ENCODE measurements around the gene ITGAV. TPM values are rescaled to one million over a fixed set of nuclear protein-coding genes. Genes with fewer than 3 reads are reported as not detected.

Gene ITGAV
- total RNA-seq = 1 to 10 TPM; 5.8 to 9.5 (median 5.9) TPM
- 11.9 TPM for total RNA-seq (2013)
- 20.8 to 222 (median 33.6) reads per million in 29 experiments for total RNA-seq

GRCh38 chr2:186589612-186590349, at the start of gene ITGAV:
TSS of gene ITGAV (plus strand) at chr2:186590056. CDS start at chr2:186590339, 283 bp downstream.
- H3K4me1 ChIP-seq (ENCODE audit: control insufficient read depth in 1 of 2, extremely low read depth in 1 of 2, insufficient read depth in 2 of 2, low read length in 2 of 2) = peaks cover 8 to 12% of the 10 kb centered on the region in 2 experiments

GRCh38 chr2:186540941-186541340, 48.9 kb upstream of the ITGAV start:
- ATAC-seq (replicated peaks in 1 of 4) = no peak
- Mint-ChIP-seq H3K36me3 (no peaks in the 10 kb centered on the region), H3K4me3 (no peak overlapping the region), H3K9me3 (no peaks in the 10 kb centered on the region), H3K27ac (no peak overlapping the region), H3K27me3 (peaks cover 6 to 28% of the 10 kb centered on the region in 2 donors), H3K4me1 (no peaks in the 10 kb centered on the region)
- no peak overlapping the region for H3K27ac ChIP-seq (ENCODE audit: low read length)
- ChIA-PET CTCF (no interaction called here), POLR2A (no interaction called here)
- H3K4me3 ChIP-seq (ENCODE audit: control insufficient read depth in 1 of 2, extremely low read depth in 1 of 2, low read length in 1 of 2) = no peak overlapping the region
- H3K27me3 ChIP-seq (replicated peaks in 1 of 2; ENCODE audit: control insufficient read depth in 2 of 2, extremely low read depth in 1 of 2, insufficient read depth in 2 of 2, low read length in 1 of 2) = peaks cover 0 to 3% of the 10 kb centered on the region in 2 experiments
- H3K36me3 ChIP-seq (ENCODE audit: control insufficient read depth in 2 of 2, extremely low read depth in 1 of 2, insufficient read depth in 1 of 2, low read length in 1 of 2) = no peaks in the 10 kb centered on the region
- WGBS (ENCODE audit: insufficient coverage) = 80% methylated on average over 1 of the region's 4 CpGs
- no peaks in the 10 kb centered on the region for H3K9me3 ChIP-seq
- no peaks in the 10 kb centered on the region for H3K4me1 ChIP-seq (ENCODE audit: control insufficient read depth in 1 of 2, extremely low read depth in 1 of 2, insufficient read depth in 2 of 2, low read length in 2 of 2)
- no peak for DNase-seq

More at GRCh38 chr2:186589612-186590349, at the start of gene ITGAV:
- peaks cover 19 to 38% (median 36%) of the 10 kb centered on the region in 3 donors for H3K4me1 Mint-ChIP-seq
- H3K27me3 Mint-ChIP-seq = peaks cover 0 to 3% of the 10 kb centered on the region in 2 donors
- POLR2A ChIA-PET = interaction anchor here (0.6 to 1.0 kb wide), 7 partner anchors 10 to 104 kb away, joined by 3 to 9 read pairs (median 4); partner anchors contain the start of gene ZC3H15 (in 1 of the 2)
- Histone ChIP-seq H3K4me3 (ENCODE audit: control insufficient read depth in 1 of 2, extremely low read depth in 1 of 2, low read length in 1 of 2) (peak within 1 kb of the TSS; percentile 68 to 97), H3K9me3 (no peaks in the 10 kb centered on the region), H3K27me3 (replicated peaks in 1 of 2; ENCODE audit: control insufficient read depth in 2 of 2, extremely low read depth in 1 of 2, insufficient read depth in 2 of 2, low read length in 1 of 2) (peaks cover 0 to 3% of the 10 kb centered on the region in 2 experiments), H3K27ac (ENCODE audit: low read length) (peak within 1 kb of the TSS; percentile 63), H3K36me3 (ENCODE audit: control insufficient read depth in 2 of 2, extremely low read depth in 1 of 2, insufficient read depth in 1 of 2, low read length in 1 of 2) (no peaks in the 10 kb centered on the region)
- DNase-seq (peak; percentile 62 to 86 (median 76)), ATAC-seq (replicated peaks in 1 of 4) (peak; percentile 93 to 96 (median 94))
- WGBS (ENCODE audit: insufficient coverage) = under 1% methylated on average over 71 of the region's 71 CpGs
- H3K36me3 Mint-ChIP-seq = no peaks in the 10 kb centered on the region
- H3K4me3 Mint-ChIP-seq = peak within 1 kb of the TSS; percentile 79 to 88 (median 84)
- no peaks in the 10 kb centered on the region for H3K9me3 Mint-ChIP-seq
- peak within 1 kb of the TSS; percentile 84 to 89 for H3K27ac Mint-ChIP-seq
- CTCF ChIA-PET = interaction anchor here in 1 of 2 donors (0.6 to 1.8 kb wide), 3 partner anchors 10 to 104 kb away, joined by 3 to 5 read pairs (median 3); partner anchors contain the start of gene ZC3H15

- Mint-ChIP-seq H3K4me3 (no peak overlapping the region), H3K36me3 (no peaks in the 10 kb centered on the region), H3K4me1 (no peaks in the 10 kb centered on the region), H3K27me3 (peaks cover 6 to 22% of the 10 kb centered on the region in 2 donors), H3K9me3 (no peaks in the 10 kb centered on the region), H3K27ac (no peak overlapping the region)
- H3K36me3 ChIP-seq (ENCODE audit: control insufficient read depth in 2 of 2, extremely low read depth in 1 of 2, insufficient read depth in 1 of 2, low read length in 1 of 2) = no peaks in the 10 kb centered on the region
- no peaks in the 10 kb centered on the region for H3K4me1 ChIP-seq (ENCODE audit: control insufficient read depth in 1 of 2, extremely low read depth in 1 of 2, insufficient read depth in 2 of 2, low read length in 2 of 2)
- no peak for ATAC-seq (replicated peaks in 1 of 4)
- ChIA-PET CTCF (no interaction called here), POLR2A (no interaction called here)
- H3K4me3 ChIP-seq (ENCODE audit: control insufficient read depth in 1 of 2, extremely low read depth in 1 of 2, low read length in 1 of 2) = no peak overlapping the region
- H3K9me3 ChIP-seq = no peaks in the 10 kb centered on the region
- no CpG with 5 or more reads among the region's 4 CpGs for WGBS (ENCODE audit: insufficient coverage)
- H3K27me3 ChIP-seq (replicated peaks in 1 of 2; ENCODE audit: control insufficient read depth in 2 of 2, extremely low read depth in 1 of 2, insufficient read depth in 2 of 2, low read length in 1 of 2) = peaks cover 0 to 3% of the 10 kb centered on the region in 2 experiments
- no peak for DNase-seq
- no peak overlapping the region for H3K27ac ChIP-seq (ENCODE audit: low read length)
These were observed 47.9 kb upstream of the ITGAV start for GRCh38 chr2:186542002-186542401.

GRCh38 chr2:186543561-186544131, 46.2 kb upstream of the ITGAV start:
- WGBS (ENCODE audit: insufficient coverage) = no CpG with 5 or more reads among the region's 3 CpGs
- ChIA-PET POLR2A (no interaction called here), CTCF (no interaction called here)
- Mint-ChIP-seq H3K36me3 (no peaks in the 10 kb centered on the region), H3K27ac (no peak overlapping the region), H3K9me3 (no peaks in the 10 kb centered on the region), H3K4me1 (no peaks in the 10 kb centered on the region), H3K4me3 (no peak overlapping the region), H3K27me3 (peaks cover 6 to 14% of the 10 kb centered on the region in 2 donors)
- DNase-seq (no peak), ATAC-seq (replicated peaks in 1 of 4) (no peak)
- Histone ChIP-seq H3K9me3 (no peaks in the 10 kb centered on the region), H3K4me3 (ENCODE audit: control insufficient read depth in 1 of 2, extremely low read depth in 1 of 2, low read length in 1 of 2) (no peak overlapping the region), H3K27me3 (replicated peaks in 1 of 2; ENCODE audit: control insufficient read depth in 2 of 2, extremely low read depth in 1 of 2, insufficient read depth in 2 of 2, low read length in 1 of 2) (peaks cover 0 to 3% of the 10 kb centered on the region in 2 experiments), H3K36me3 (ENCODE audit: control insufficient read depth in 2 of 2, extremely low read depth in 1 of 2, insufficient read depth in 1 of 2, low read length in 1 of 2) (no peaks in the 10 kb centered on the region), H3K27ac (ENCODE audit: low read length) (no peak overlapping the region), H3K4me1 (ENCODE audit: control insufficient read depth in 1 of 2, extremely low read depth in 1 of 2, insufficient read depth in 2 of 2, low read length in 2 of 2) (no peaks in the 10 kb centered on the region)

- POLR2A ChIA-PET = no interaction called here
- CTCF ChIA-PET = interaction anchor here in 1 of 2 donors (0.7 kb wide), 1 partner anchor 375 kb away, joined by 3 read pairs; no protein-coding TSS in a partner anchor
- DNase-seq (no peak), ATAC-seq (replicated peaks in 1 of 4) (no peak)
- Mint-ChIP-seq H3K9me3 (no peaks in the 10 kb centered on the region), H3K36me3 (no peaks in the 10 kb centered on the region), H3K27me3 (peaks cover 6 to 14% of the 10 kb centered on the region in 2 donors), H3K4me1 (no peaks in the 10 kb centered on the region), H3K4me3 (no peak overlapping the region), H3K27ac (no peak overlapping the region)
- Histone ChIP-seq H3K4me3 (ENCODE audit: control insufficient read depth in 1 of 2, extremely low read depth in 1 of 2, low read length in 1 of 2) (no peak overlapping the region), H3K9me3 (no peaks in the 10 kb centered on the region), H3K27ac (ENCODE audit: low read length) (no peak overlapping the region), H3K27me3 (replicated peaks in 1 of 2; ENCODE audit: control insufficient read depth in 2 of 2, extremely low read depth in 1 of 2, insufficient read depth in 2 of 2, low read length in 1 of 2) (peaks cover 0 to 3% of the 10 kb centered on the region in 2 experiments), H3K4me1 (ENCODE audit: control insufficient read depth in 1 of 2, extremely low read depth in 1 of 2, insufficient read depth in 2 of 2, low read length in 2 of 2) (no peaks in the 10 kb centered on the region), H3K36me3 (ENCODE audit: control insufficient read depth in 2 of 2, extremely low read depth in 1 of 2, insufficient read depth in 1 of 2, low read length in 1 of 2) (no peaks in the 10 kb centered on the region)
- 100% methylated on average over 1 of the region's 1 CpG for WGBS (ENCODE audit: insufficient coverage)
These were observed 45.6 kb upstream of the ITGAV start for GRCh38 chr2:186544255-186544675.

GRCh38 chr2:186546846-186547245, 43.0 kb upstream of the ITGAV start:
- no peak overlapping the region for H3K4me3 ChIP-seq (ENCODE audit: control insufficient read depth in 1 of 2, extremely low read depth in 1 of 2, low read length in 1 of 2)
- POLR2A ChIA-PET = interaction anchor here in 1 of 2 donors (0.7 kb wide), 1 partner anchor 42 kb away, joined by 3 read pairs; no protein-coding TSS in a partner anchor
- Mint-ChIP-seq H3K9me3 (no peaks in the 10 kb centered on the region), H3K4me1 (no peaks in the 10 kb centered on the region), H3K27ac (no peak overlapping the region), H3K27me3 (peaks cover 9 to 17% of the 10 kb centered on the region in 2 donors), H3K36me3 (no peaks in the 10 kb centered on the region), H3K4me3 (no peak overlapping the region)
- no peaks in the 10 kb centered on the region for H3K36me3 ChIP-seq (ENCODE audit: control insufficient read depth in 2 of 2, extremely low read depth in 1 of 2, insufficient read depth in 1 of 2, low read length in 1 of 2)
- DNase-seq (no peak), ATAC-seq (replicated peaks in 1 of 4) (no peak)
- WGBS (ENCODE audit: insufficient coverage) = 0% methylated on average over 1 of the region's 1 CpG
- CTCF ChIA-PET = no interaction called here
- H3K27me3 ChIP-seq (replicated peaks in 1 of 2; ENCODE audit: control insufficient read depth in 2 of 2, extremely low read depth in 1 of 2, insufficient read depth in 2 of 2, low read length in 1 of 2) = peaks cover 0 to 5% of the 10 kb centered on the region in 2 experiments
- H3K9me3 ChIP-seq = no peaks in the 10 kb centered on the region
- H3K27ac ChIP-seq (ENCODE audit: low read length) = no peak overlapping the region
- H3K4me1 ChIP-seq (ENCODE audit: control insufficient read depth in 1 of 2, extremely low read depth in 1 of 2, insufficient read depth in 2 of 2, low read length in 2 of 2) = no peaks in the 10 kb centered on the region
